Common myeloid progenitor, CD34-positive (primary cell): Measurements from ENCODE around the gene AGPAT1.

Source experiments
- CTCF ChIA-PET: fragments of 350-600 bp; sonication (Branson Sonifier 250); formaldehyde crosslinking; loops from one replicate; lab custom pipeline; 2021; ENCODE audit warnings: antibody characterized with exemption; lab: Charles Lee
- POLR2A ChIA-PET: fragments of 350-600 bp; sonication (Branson Sonifier 250); formaldehyde crosslinking; loops from one replicate; lab custom pipeline; 2021; ENCODE audit warnings: antibody characterized with exemption; lab: Charles Lee
- DNase-seq, 3 donors: peaks; one replicate each; pipeline versions ENCODE4 v3.0.0 to v3.0.0-alpha.2; 2013
- H3K27ac ChIP-seq, 2 experiments: 1 replicate in 1 of 2; 2 replicates in 1 of 2; pipeline ENCODE4 v1.7.0; 2013; ENCODE audit warnings: inconsistent platforms in 2 of 2, low read length in 2 of 2, mild to moderate bottlenecking in 2 of 2, low read depth in 1 of 2, moderate library complexity in 1 of 2; ENCODE audit not compliant: severe bottlenecking in 2 of 2, insufficient read depth in 1 of 2, poor library complexity in 1 of 2
- H3K27me3 ChIP-seq, 5 experiments: replicated peaks in 2 of 5; 1 replicate in 3 of 5; 2 replicates in 2 of 5; pipeline versions ENCODE4 v1.6.1 to v1.7.0; 2013; ENCODE audit warnings: low read length in 4 of 5, mild to moderate bottlenecking in 2 of 5, moderate library complexity in 2 of 5, inconsistent platforms in 1 of 5; ENCODE audit not compliant: insufficient read depth in 5 of 5, control insufficient read depth in 4 of 5
- H3K36me3 ChIP-seq, 4 experiments: 1 replicate in 2 of 4; 2 replicates in 2 of 4; pipeline versions ENCODE4 v1.6.1 to v1.7.0; 2013; ENCODE audit warnings: low read length in 3 of 4, control low read depth in 1 of 4, mild to moderate bottlenecking in 1 of 4; ENCODE audit not compliant: control insufficient read depth in 4 of 4, insufficient read depth in 4 of 4
- H3K4me1 ChIP-seq, 4 experiments: 1 replicate in 3 of 4; 2 replicates in 1 of 4; pipeline versions ENCODE4 v1.6.1 to v1.7.1; 2013; ENCODE audit warnings: low read length in 3 of 4, mild to moderate bottlenecking in 3 of 4, control low read depth in 1 of 4, inconsistent platforms in 1 of 4, moderate library complexity in 1 of 4; ENCODE audit not compliant: control insufficient read depth in 4 of 4, insufficient read depth in 4 of 4; ENCODE audit errors: control extremely low read depth in 1 of 4
- H3K4me3 ChIP-seq, 7 experiments: 1 replicate in 4 of 7; 2 replicates in 3 of 7; pipeline versions ENCODE4 v1.5.1 to v1.7.0; 2013; ENCODE audit warnings: mild to moderate bottlenecking in 7 of 7, low read length in 6 of 7, moderate library complexity in 6 of 7, inconsistent platforms in 2 of 7, low read depth in 2 of 7, control low read depth in 1 of 7; ENCODE audit not compliant: insufficient read depth in 4 of 7, control insufficient read depth in 1 of 7; ENCODE audit errors: extremely low read depth in 1 of 7
- H3K9me3 ChIP-seq, 5 experiments: 1 replicate in 4 of 5; 2 replicates in 1 of 5; pipeline versions ENCODE4 v1.6.1 to v1.7.1; 2013; ENCODE audit warnings: low read length in 4 of 5, mild to moderate bottlenecking in 2 of 5, inconsistent platforms in 1 of 5, low read depth in 1 of 5, moderate library complexity in 1 of 5; ENCODE audit not compliant: control insufficient read depth in 4 of 5, insufficient read depth in 2 of 5; ENCODE audit errors: control extremely low read depth in 1 of 5
- WGBS: methylation state at CpG from one replicate; pipeline ENCODE4 v1.1.5; 2013; ENCODE audit not compliant: insufficient coverage; 5-methylcytosine and 5-hydroxymethylcytosine counted together

AGPAT1 gene

DNA sequence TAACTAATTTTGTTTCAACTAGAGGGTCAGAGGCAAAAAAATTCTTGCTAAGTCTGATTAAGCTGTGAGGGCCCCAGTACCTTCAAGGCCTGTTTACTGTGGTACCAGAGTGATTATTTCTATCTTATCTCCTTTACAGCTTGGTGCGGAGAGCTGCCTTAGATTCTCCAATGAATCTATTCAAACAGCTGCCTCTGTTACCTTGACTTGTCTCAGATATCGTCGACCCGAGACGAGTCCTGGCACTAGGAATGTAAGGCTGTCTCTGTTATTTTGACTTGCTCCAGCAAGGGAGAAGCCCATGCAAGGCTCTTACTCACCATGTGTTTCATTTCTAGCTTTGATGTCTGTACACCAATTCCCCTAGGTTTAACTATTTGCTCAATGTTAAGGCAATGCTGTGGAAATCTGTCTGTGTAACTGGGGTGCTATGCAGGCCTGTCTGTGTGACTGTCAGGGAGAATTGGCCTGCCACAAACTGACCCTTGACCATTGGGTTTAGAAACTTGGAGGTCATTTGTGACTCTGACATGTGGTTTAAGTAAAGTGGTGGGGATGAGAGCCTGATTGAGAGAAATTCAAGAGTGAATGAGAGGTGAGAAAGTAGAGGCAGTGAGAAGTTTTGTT, 35.4 kb downstream of the AGPAT1 start:
- no peak for DNase-seq
- no peaks in the 10 kb centered on the region for H3K4me1 ChIP-seq
- no peaks in the 10 kb centered on the region for H3K9me3 ChIP-seq
- WGBS, result 89% methylated on average over 5 of the region's 5 CpGs
- ChIA-PET CTCF (interaction anchor here (0.6 kb wide), 1 partner anchor 798 kb away, joined by 3 read pairs; no protein-coding TSS in a partner anchor), POLR2A (no interaction called here)
- no peaks in the 10 kb centered on the region for H3K27me3 ChIP-seq
- H3K4me3 ChIP-seq, result no peak overlapping the region
- no peak overlapping the region for H3K27ac ChIP-seq
- H3K36me3 ChIP-seq, result no peaks in the 10 kb centered on the region

- Histone ChIP-seq H3K4me3 (no peak overlapping the region), H3K4me1 (no peaks in the 10 kb centered on the region), H3K27me3 (no peaks in the 10 kb centered on the region), H3K27ac (no peak overlapping the region), H3K9me3 (no peaks in the 10 kb centered on the region), H3K36me3 (no peaks in the 10 kb centered on the region)
- CTCF ChIA-PET, result no interaction called here
- POLR2A ChIA-PET, result no interaction called here
- no peak for DNase-seq
- 87% methylated on average over 3 of the region's 5 CpGs for WGBS
These were observed 36.3 kb downstream of the AGPAT1 start for GRCh38 chr6:32139590-32139989.

DNA sequence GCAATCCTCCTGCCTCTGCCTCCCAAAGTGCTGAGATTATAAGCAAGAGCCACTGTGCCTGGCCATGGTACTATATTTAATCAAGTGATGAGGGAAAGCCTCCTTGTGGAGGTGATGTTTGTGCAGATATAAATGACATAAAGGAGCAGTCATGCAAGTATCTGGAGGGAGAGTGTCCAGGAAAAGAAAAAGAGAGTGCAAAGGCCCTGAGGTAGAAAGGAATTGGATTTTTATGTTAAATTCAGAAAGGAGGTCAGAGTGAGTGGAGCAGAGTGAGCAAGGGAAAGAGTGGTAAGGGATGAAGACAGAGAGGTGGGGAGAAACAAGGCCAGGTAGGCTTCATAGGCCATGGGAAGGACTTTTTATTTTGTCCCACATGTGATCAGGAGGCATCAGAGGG, 38.4 kb downstream of the AGPAT1 start:
- DNase-seq, result no peak
- Histone ChIP-seq H3K36me3 (no peaks in the 10 kb centered on the region), H3K27me3 (peaks cover 0 to 5% (median 0%) of the 10 kb centered on the region in 5 experiments), H3K9me3 (no peaks in the 10 kb centered on the region), H3K4me1 (no peaks in the 10 kb centered on the region), H3K27ac (no peak overlapping the region), H3K4me3 (no peak overlapping the region)
- ChIA-PET POLR2A (no interaction called here), CTCF (interaction anchor here (0.9 to 1.0 kb wide), 2 partner anchors 12 to 20 kb away, joined by 3 to 4 read pairs; no protein-coding TSS in a partner anchor)

- no CpG with 5 or more reads among the region's 4 CpGs for WGBS
- no peak overlapping the region for H3K27ac ChIP-seq
These were observed 42.1 kb downstream of the AGPAT1 start for GRCh38 chr6:32133786-32134185.

GRCh38 chr6:32132110-32132509, 43.8 kb downstream of the AGPAT1 start:
- ChIA-PET POLR2A (no interaction called here), CTCF (interaction anchor here (2.1 kb wide), 1 partner anchor 13 kb away, joined by 8 read pairs; no protein-coding TSS in a partner anchor)
- DNase-seq, result no peak
- Histone ChIP-seq H3K9me3 (no peaks in the 10 kb centered on the region), H3K4me3 (no peak overlapping the region), H3K36me3 (no peaks in the 10 kb centered on the region), H3K27me3 (peaks cover 0 to 5% (median 0%) of the 10 kb centered on the region in 5 experiments), H3K4me1 (peaks cover 0 to 24% (median 21%) of the 10 kb centered on the region in 4 experiments), H3K27ac (no peak overlapping the region)

More at GRCh38 chr6:32133786-32134185, 42.1 kb downstream of the AGPAT1 start:
- Histone ChIP-seq H3K36me3 (no peaks in the 10 kb centered on the region), H3K9me3 (no peaks in the 10 kb centered on the region), H3K4me1 (peaks cover 0 to 14% (median 11%) of the 10 kb centered on the region in 4 experiments), H3K4me3 (no peak overlapping the region), H3K27me3 (peaks cover 0 to 5% (median 0%) of the 10 kb centered on the region in 5 experiments)
- CTCF ChIA-PET, result interaction anchor here (1.5 kb wide), 1 partner anchor 15 kb away, joined by 3 read pairs; no protein-coding TSS in a partner anchor
- no peak for DNase-seq
- POLR2A ChIA-PET, result no interaction called here

DNA sequence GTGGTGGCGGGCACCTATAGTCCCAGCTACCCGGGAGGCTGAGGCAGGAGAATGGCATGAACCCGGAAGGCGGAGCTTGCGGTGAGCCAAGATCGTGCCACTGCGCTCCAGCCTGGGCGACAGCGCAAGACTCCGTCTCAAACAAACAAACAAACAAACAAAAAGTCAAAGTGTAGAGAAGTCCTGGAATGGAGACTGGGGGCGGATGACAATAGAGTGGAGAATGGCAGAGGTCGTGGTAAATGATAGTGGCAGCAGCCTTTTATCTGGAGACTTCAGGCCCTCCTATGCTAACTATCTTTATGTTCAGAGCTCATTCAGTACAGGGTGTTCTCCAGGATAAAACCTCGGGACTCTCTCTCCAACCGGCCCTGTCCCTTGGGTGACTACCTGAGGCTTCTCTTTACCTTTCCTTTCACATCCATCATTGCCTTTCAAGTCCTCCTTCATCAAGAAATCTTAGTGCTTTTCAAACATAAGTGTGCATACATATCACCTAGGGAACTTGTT, 44.4 kb downstream of the AGPAT1 start:
- Histone ChIP-seq H3K9me3 (no peaks in the 10 kb centered on the region), H3K27me3 (peaks cover 0 to 5% (median 0%) of the 10 kb centered on the region in 5 experiments), H3K36me3 (peaks cover 0 to 5% (median under 1%) of the 10 kb centered on the region in 4 experiments), H3K4me3 (no peak overlapping the region), H3K4me1 (peaks cover 1 to 30% (median 26%) of the 10 kb centered on the region in 4 experiments), H3K27ac (no peak overlapping the region)
- DNase-seq, result peak; percentile 49 to 77 (median 59)
- WGBS, result 81% methylated on average over 2 of the region's 14 CpGs
- POLR2A ChIA-PET, result no interaction called here
- CTCF ChIA-PET, result interaction anchor here (1.7 to 5.0 kb wide), 3 partner anchors 14 to 38 kb away, joined by 4 to 31 read pairs (median 8); no protein-coding TSS in a partner anchor
